Camera-type eye (tissue), 1 donor: ENCODE measurements around the gene C1QTNF3. TPM values are rescaled to one million over a fixed set of nuclear protein-coding genes. Genes with fewer than 3 reads are reported as not detected.

Experiments used
- total RNA-seq: library from RNA; depleted of rRNA; stranded (reverse); fragments of >200 nt; gene quantifications from one replicate; pipeline ENCODE4 v1.2.3, GENCODE V29; 2014

C1QTNF3 gene, protein sequence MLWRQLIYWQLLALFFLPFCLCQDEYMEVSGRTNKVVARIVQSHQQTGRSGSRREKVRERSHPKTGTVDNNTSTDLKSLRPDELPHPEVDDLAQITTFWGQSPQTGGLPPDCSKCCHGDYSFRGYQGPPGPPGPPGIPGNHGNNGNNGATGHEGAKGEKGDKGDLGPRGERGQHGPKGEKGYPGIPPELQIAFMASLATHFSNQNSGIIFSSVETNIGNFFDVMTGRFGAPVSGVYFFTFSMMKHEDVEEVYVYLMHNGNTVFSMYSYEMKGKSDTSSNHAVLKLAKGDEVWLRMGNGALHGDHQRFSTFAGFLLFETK
- total RNA-seq = 65.3 TPM

DNA sequence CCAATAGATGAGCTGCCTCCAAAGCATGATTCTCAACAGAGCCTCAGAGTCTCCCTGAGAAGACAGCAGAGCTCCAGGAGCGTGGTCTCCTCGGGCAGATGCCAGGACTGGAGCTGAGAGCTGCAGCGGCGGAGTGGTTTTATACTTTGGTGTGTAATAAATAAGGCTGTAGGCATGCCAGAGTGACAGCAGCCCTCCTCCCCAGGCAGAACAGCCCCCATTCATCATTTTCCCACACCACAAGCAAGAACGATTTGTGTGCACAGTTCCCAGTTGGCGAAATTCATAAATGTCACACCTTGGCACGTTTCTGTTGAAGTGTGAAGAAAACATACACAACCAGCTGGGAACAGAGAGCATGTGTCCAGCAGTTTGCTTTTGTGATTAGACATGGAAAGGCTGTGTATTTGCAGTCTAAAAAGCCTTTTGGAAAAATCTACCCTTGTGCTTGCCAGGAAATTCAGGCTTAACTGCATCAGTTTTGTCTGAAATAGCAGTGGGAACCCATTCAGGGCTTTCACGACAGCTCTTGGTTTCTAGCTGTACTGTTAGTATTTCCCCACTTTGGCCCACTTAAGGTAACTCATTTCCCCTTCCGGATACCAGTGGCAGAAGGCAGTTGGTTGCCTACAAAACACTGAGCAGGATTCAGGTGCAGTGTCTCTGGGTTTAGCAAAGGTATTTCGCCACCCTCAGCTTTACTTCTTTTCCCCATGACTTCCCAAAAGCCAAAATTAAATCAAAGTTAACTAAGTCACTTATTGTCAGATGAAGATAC is at the start of gene C1QTNF3:
Gene C1QTNF3 (minus strand): TSS at position 115 of the 778 bp plus-strand sequence. CDS start 88 bp downstream, at position 27.

DNA sequence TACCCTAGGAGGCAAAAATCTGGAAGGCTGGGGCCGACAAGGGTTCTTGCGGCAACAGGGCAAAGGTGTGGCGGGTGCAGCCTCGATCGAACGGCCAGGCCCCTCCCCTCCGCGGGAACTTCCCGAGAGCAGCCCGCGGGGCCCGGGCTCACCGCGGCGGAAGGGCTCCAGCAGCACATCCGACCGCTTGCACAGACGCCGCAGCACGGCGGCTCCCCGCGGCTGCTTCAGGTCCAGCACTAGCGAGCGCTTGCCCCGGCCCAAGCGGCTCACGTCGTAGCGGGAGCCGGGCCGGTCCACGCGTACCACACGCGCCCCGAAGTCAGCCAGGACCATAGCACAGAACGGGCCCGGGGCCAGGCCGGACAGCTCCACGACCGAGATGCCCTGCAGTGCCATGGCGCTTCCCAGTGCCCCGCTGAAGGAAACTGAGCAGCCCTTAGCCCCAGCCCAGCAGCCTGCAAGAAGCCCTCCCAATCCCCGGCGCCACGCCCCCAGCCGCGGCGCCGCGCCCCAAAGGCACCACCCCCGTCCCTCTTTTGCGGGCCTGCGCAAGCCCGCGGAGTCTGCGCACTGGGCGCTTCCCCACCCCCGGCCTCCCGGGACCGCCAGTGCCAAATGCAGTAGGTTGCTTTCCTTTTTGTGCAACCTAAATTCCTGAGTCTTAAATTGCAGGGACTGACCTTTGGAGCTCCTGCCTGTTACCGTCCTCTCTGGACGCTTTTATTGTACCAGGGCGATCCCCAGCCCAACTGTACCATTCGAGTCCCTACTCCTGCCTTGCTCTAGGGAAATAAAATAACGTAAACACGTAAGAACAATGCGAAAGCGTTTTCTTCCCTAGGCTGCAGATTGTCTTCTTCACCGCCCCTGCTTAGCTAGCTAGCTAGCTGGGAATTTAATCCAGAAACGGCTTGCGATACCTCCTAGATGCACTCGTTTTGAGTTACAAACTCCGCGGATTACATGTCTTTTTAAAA is 35.1 kb downstream of the C1QTNF3 start, which contains the start of gene AMACR:
Gene AMACR (minus strand): TSS at position 430 of the 980 bp plus-strand sequence. CDS start 31 bp downstream, at position 399.

DNA sequence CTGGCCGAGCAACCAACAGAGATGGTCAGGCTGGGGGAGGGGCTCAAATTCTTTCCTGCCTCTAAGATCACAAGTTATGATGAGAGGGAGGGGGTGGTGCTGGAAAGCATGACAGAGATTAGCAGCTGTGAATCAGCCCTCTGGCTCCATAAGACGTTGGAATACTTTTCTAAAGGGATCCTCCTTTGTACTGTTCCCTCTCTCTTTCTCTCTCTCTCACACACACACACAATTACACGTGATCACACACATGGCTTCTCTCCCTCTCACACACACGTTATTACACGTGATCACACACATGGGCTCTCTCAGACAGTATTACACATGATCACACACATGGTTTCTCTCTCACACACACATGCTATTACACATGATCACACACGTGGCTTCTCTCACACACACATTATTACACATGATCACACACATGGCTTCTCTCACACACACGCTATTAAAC is 58.3 kb downstream of the C1QTNF3 start, which contains the start of gene SLC45A2:
Gene SLC45A2 (minus strand): TSS at position 23 of the 454 bp plus-strand sequence. CDS start 110 bp downstream, outside the sequence.

Other genes with a start within 250 kb of the C1QTNF3 start
- 28.0 TPM for gene ADAMTS12, start 151.2 kb downstream of the C1QTNF3 start, total RNA-seq
- 0.27 TPM for gene RXFP3, start 106.8 kb downstream of the C1QTNF3 start, total RNA-seq
- 6.4 TPM for gene SLC45A2, start 58.5 kb downstream of the C1QTNF3 start, total RNA-seq
- gene AMACR, start 35.2 kb downstream of the C1QTNF3 start, total RNA-seq = 16.7 TPM